SK-N-MC (cell line): ENCODE data around the gene SLC31A1.

ENCODE experiments used
- DNase-seq: peaks from one replicate; pipeline ENCODE4 v3.0.0-alpha.2; 2011; ENCODE audit warnings: low read depth, low spot score
- H3K27ac ChIP-seq: fragments of 200-600 bp; sonication (generic); 2 replicates; pipeline ENCODE4 v1.5.1; 2016; ENCODE audit warnings: mixed run types
- H3K36me3 ChIP-seq: fragments of 200-600 bp; sonication (generic); 2 replicates; pipeline ENCODE4 v1.6.1; 2017; ENCODE audit warnings: antibody characterized with exemption, low read length, mixed read lengths; ENCODE audit not compliant: insufficient read depth
- H3K4me3 ChIP-seq: fragments of 200-600 bp; sonication (generic); 2 replicates; pipeline ENCODE4 v1.5.1; 2016
- H3K9ac ChIP-seq: fragments of 200-600 bp; sonication (generic); 2 replicates; pipeline ENCODE4 v1.8.0; 2017; ENCODE audit warnings: mixed run types, mixed read lengths; ENCODE audit not compliant: insufficient read length
- H3K9me3 ChIP-seq: fragments of 200-600 bp; sonication (generic); 2 replicates; pipeline ENCODE4 v1.6.1; 2017; ENCODE audit warnings: low read depth, mild to moderate bottlenecking, antibody characterized with exemption, low read length, moderate library complexity, mixed read lengths
- EZH2 ChIP-seq: fragments of 200-600 bp; sonication (generic); IDR thresholded peaks from one replicate; pipeline ENCODE4 v1.6.1; 2017; ENCODE audit warnings: antibody characterized with exemption
- FOXP2 ChIP-seq: optimal IDR thresholded peaks from 2 replicates; pipeline ENCODE3; 2011; ENCODE audit warnings: mild to moderate bottlenecking, moderate library complexity; ENCODE audit not compliant: insufficient read depth; ENCODE audit errors: extremely low read length, control extremely low read depth
- POLR2AphosphoS5 ChIP-seq: IDR thresholded peaks from 2 replicates; pipeline ENCODE4 v1.6.1; 2012; ENCODE audit warnings: mild to moderate bottlenecking, low read depth, low read length, borderline replicate concordance

Gene SLC31A1

DNA sequence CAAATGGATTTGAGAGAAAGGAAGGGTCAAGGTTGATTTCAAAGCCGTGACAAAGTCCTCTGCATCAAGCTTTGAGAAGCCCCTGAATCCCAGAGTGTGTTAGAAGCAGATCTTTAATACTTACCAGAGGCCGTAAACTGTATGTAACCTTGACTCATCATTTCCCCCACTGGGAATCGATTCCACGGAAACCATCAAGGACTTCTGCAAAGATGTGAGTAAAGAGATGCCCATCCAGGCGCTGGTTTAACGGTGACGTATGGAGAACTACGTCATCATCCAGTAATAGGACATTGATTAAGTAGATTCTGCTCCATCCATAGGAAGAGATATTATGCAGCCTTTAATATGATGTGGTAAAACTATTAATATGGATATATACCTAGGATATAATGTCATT lies 80.2 kb downstream of the SLC31A1 start:
- Histone ChIP-seq H3K36me3 (no peaks in the 10 kb centered on the region), H3K9me3 (no peaks in the 10 kb centered on the region), H3K4me3 (no peak overlapping the region), H3K27ac (no peak overlapping the region), H3K9ac (no peak overlapping the region)
- no peak for TF ChIP-seq POLR2AphosphoS5
- TF ChIP-seq EZH2: no peak
- TF ChIP-seq FOXP2: no peak
- no peak for DNase-seq

DNA sequence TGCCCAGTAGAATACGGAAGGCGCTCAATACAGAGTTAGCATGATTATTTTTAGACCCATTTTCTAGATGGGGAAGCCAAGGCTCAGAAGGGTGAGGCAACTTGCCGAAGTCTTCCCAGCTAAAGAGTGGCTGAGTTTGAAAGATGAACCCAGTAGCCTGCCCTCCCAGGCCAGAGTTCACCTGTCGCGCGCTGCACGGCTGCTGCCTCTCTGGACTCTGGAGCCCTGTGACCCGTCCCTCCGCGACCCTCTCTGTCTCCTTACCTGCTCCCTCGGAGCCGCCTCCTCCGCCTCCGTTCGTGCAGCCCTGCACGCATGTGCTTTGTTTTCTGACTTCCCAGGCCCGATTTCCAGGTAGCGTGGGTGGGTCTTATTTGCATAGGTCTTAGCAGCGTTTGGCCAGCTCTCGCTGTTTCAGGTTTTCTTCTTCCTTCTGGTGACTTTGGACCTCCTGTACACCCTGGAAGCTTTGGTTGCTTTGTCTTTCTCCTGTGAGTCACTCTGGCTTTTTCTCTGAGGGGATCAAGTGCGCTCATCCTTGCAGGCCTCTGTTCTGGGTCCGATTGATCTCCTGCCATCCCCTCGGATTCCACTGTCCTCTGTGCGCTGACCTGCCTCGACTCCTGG lies 81.6 kb downstream of the SLC31A1 start, which contains the start of gene RNF183:
TSS of gene RNF183 (minus strand) at position 585 of the 627 bp plus-strand sequence. CDS start 5,192 bp downstream, outside the sequence.
- Histone ChIP-seq H3K9me3 (no peaks in the 10 kb centered on the region), H3K27ac (no peak within 1 kb of the TSS), H3K9ac (no peak within 1 kb of the TSS), H3K36me3 (no peaks in the 10 kb centered on the region), H3K4me3 (no peak within 1 kb of the TSS)
- TF ChIP-seq EZH2: no peak
- TF ChIP-seq POLR2AphosphoS5: no peak
- TF ChIP-seq FOXP2: no peak
- no peak for DNase-seq

GRCh38 chr9:113306566-113306965 lies 85.2 kb downstream of the SLC31A1 start:
- H3K27ac ChIP-seq: no peak overlapping the region
- H3K36me3 ChIP-seq: no peaks in the 10 kb centered on the region
- no peak overlapping the region for H3K9ac ChIP-seq
- TF ChIP-seq POLR2AphosphoS5 (no peak), FOXP2 (no peak), EZH2 (no peak)
- H3K4me3 ChIP-seq: no peak overlapping the region
- DNase-seq: no peak
- H3K9me3 ChIP-seq: no peaks in the 10 kb centered on the region

DNA sequence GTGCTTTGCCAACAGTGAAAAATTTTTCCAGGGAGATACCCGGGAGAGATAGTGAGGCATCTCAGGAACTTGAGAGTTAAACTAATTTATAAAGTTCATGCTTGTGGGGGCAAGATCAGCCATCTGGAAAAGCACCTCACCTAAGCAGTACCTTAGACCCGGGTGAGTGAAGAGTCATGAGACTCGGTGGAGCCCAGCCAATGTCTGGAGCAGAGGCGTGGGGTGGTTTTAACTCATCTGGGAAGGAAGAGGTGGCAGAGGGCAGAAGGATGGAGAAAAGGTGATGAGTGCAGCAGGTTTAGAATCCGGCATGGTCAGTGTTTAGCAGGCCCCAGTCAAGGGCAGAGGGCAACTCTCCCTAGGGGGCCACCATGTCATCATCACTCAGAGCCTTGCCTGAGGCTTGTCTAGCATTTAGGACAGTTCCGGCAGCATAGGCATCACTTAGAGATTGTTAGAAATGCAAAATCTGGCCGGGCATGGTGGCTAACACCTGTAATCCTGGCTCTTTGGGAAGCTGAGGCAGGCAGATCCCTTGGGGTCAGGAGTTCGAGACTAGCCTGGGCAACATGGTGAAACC lies 86.1 kb downstream of the SLC31A1 start:
- Histone ChIP-seq H3K4me3 (no peak overlapping the region), H3K9me3 (no peaks in the 10 kb centered on the region), H3K9ac (no peak overlapping the region), H3K27ac (no peak overlapping the region), H3K36me3 (no peaks in the 10 kb centered on the region)
- DNase-seq: no peak
- TF ChIP-seq POLR2AphosphoS5 (no peak), EZH2 (no peak), FOXP2 (no peak)

- no peak for TF ChIP-seq POLR2AphosphoS5
- TF ChIP-seq EZH2: no peak
- TF ChIP-seq FOXP2: no peak
Measured at GRCh38 chr9:113309204-113309813, 88.0 kb downstream of the SLC31A1 start.

DNA sequence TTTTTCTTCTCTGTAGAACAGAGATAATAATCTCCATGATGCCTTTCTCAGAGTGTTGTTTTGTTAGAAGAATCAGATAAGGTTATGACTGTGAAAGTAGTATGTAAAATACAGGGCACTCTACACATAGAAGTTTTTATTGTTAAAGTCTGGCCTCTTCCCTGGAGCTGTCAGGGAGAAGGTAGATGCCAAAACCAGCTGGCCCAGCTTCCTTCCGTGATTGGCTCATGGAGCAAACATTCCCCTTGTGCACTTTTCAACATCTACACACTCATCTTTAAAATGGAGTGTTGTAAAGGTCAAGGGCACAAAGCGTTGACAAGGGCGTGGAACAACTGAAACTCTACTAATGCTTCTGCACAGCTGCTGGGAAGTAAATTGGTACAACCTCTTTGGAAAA lies 89.2 kb downstream of the SLC31A1 start:
- Histone ChIP-seq H3K36me3 (no peaks in the 10 kb centered on the region), H3K4me3 (no peak overlapping the region), H3K9ac (no peak overlapping the region), H3K27ac (no peak overlapping the region), H3K9me3 (no peaks in the 10 kb centered on the region)
- no peak for DNase-seq
- TF ChIP-seq POLR2AphosphoS5: no peak
- TF ChIP-seq EZH2: no peak
- TF ChIP-seq FOXP2: no peak

More at GRCh38 chr9:113309204-113309813, 88.0 kb downstream of the SLC31A1 start:
- H3K36me3 ChIP-seq: no peaks in the 10 kb centered on the region
- peak; percentile 18 for DNase-seq
- no peak overlapping the region for H3K9ac ChIP-seq
- no peak overlapping the region for H3K27ac ChIP-seq
- no peaks in the 10 kb centered on the region for H3K9me3 ChIP-seq
- no peak overlapping the region for H3K4me3 ChIP-seq

DNA sequence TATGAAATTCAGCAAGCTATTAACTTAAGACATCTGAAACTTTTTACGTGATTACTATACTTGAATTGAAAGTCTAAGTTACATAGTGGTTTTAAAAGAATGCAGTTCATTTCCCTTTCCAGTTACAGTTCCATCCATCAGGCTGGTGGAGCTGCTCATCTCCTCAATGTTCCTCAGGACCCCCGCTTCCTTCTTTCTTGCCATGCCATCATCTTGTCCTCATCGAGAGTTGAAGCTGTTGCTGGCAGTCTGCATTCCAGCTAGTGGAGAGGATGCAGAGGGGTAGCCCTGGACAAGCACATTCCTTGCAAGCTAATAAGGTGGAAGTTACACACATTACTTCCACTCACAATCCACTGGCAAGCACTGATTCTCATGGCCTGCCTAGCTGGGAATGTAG lies 90.6 kb downstream of the SLC31A1 start:
- no peak overlapping the region for H3K9ac ChIP-seq
- TF ChIP-seq POLR2AphosphoS5: no peak
- no peak for TF ChIP-seq FOXP2
- TF ChIP-seq EZH2: no peak
- H3K36me3 ChIP-seq: no peaks in the 10 kb centered on the region
- no peak overlapping the region for H3K4me3 ChIP-seq
- no peaks in the 10 kb centered on the region for H3K9me3 ChIP-seq
- no peak overlapping the region for H3K27ac ChIP-seq
- DNase-seq: no peak

DNA sequence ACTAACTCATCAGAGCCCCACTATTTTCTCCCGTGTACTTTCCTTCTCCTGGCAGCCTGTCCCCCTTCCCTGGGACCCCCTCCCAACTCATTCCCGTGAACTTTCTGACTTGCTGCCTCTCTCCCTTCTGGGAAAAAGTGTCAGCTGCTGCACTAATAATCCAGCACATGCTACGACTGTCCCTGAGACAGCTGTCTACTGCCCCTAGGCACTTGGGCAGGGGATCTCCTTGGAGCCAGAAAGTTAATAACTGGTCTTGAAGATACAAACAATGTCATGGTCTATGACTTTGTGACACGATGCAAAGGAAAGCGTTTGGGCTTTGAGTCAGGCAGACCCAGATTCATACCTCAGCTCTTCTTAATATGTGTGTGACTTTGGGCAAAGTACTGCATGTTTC lies 91.9 kb downstream of the SLC31A1 start:
- Histone ChIP-seq H3K27ac (no peak overlapping the region), H3K36me3 (no peaks in the 10 kb centered on the region), H3K9me3 (no peaks in the 10 kb centered on the region), H3K9ac (no peak overlapping the region), H3K4me3 (no peak overlapping the region)
- TF ChIP-seq FOXP2 (no peak), POLR2AphosphoS5 (no peak), EZH2 (no peak)
- no peak for DNase-seq
